Adrenal gland (tissue), 12 donors: ENCODE measurements around the gene BCL7A. TPM values are rescaled to one million over a fixed set of nuclear protein-coding genes. Genes with fewer than 3 reads are reported as not detected.

Source experiments
- DNase-seq, 7 donors: peaks; one replicate each; pipeline ENCODE4 v3.0.0-alpha.2; 2019 to 2020
- H3K27ac ChIP-seq, 5 donors: fragments of 200-600 bp; sonication (generic) in 4 of 5; 1 replicate in 3 of 5; 2 replicates in 2 of 5; pipeline versions ENCODE4 v1.5.1 to v1.8.0; 2016 to 2020; ENCODE audit warnings: mild to moderate bottlenecking in 1 of 5
- H3K27me3 ChIP-seq: fragments of 200-600 bp; 2 replicates; pipeline ENCODE4 v1.8.0; 2021
- H3K36me3 ChIP-seq, 2 donors: fragments of 200-600 bp; replicated peaks in 1 of 2; 1 replicate in 1 of 2; 2 replicates in 1 of 2; pipeline versions ENCODE4 v1.5.1 to v1.8.0; 2018 to 2022
- H3K4me1 ChIP-seq, 2 donors: fragments of 200-600 bp; replicated peaks in 1 of 2; 1 replicate in 1 of 2; 2 replicates in 1 of 2; pipeline versions ENCODE4 v1.5.1 to v1.8.0; 2018 to 2021
- H3K4me3 ChIP-seq, 4 donors: fragments of 200-600 bp; sonication (generic) in 3 of 4; one replicate each; pipeline ENCODE4 v1.5.1; 2016 to 2018
- H3K9me3 ChIP-seq, 3 donors: fragments of 200-600 bp; sonication (generic) in 1 of 3; replicated peaks in 1 of 3; 1 replicate in 2 of 3; 2 replicates in 1 of 3; pipeline versions ENCODE4 v1.5.1 to v1.8.0; 2016 to 2021
- CTCF ChIP-seq, 6 experiments: fragments of 450-650 bp in 4 of 6; fragments of 200-600 bp in 2 of 6; sonication (generic) in 1 of 6; IDR thresholded peaks; 1 replicate in 5 of 6; 2 replicates in 1 of 6; pipeline versions ENCODE4 v1.5.1 to v1.8.0; 2016 to 2021; ENCODE audit warnings: antibody characterized with exemption in 6 of 6, mild to moderate bottlenecking in 2 of 6, moderate library complexity in 1 of 6
- POLR2A ChIP-seq, 2 donors: fragments of 450-650 bp; IDR thresholded peaks; one replicate each; pipeline ENCODE4 v1.6.1; 2017; ENCODE audit warnings: antibody characterized with exemption in 2 of 2, mild to moderate bottlenecking in 2 of 2, moderate library complexity in 1 of 2
- WGBS, 4 donors: extraction: QIAGEN DNeasy Blood & Tissue Kit in 2 of 4; methylation state at CpG; one replicate each; pipeline versions ENCODE4 v1.1.5 to v1.1.7; 2013 to 2017; 5-methylcytosine and 5-hydroxymethylcytosine counted together
- intact Hi-C, 2 donors: fragments of 100-400 bp; cut with DNase I; formaldehyde crosslinking; loops; one replicate each; pipeline versions ENCODE4 v1.14.1 to v1.15.0; 2022 to 2023
- polyA plus RNA-seq, 3 donors: library from polyadenylated mRNA; stranded (reverse); fragments of 200-250 nt in 2 of 3; fragments of 350-450 nt in 1 of 3; fragmentation: Illumina TruSeq in 1 of 3; extraction: RNeasy Lipid Tissue Mini Kit (QIAGEN cat#74804) in 1 of 3; gene quantifications; one replicate each; pipeline ENCODE4 v1.2.3, GENCODE V29; 2013 to 2014
- total RNA-seq, 9 donors: library from RNA; depleted of rRNA in 4 of 9; stranded (reverse); fragments of >200 nt in 4 of 9; fragments of 120-200 nt in 1 of 9; fragmentation: NEBNext Ultra II Directional in 1 of 9; extraction: Animal tissue kit (Norgen Biotek cat#: 25700) in 1 of 9; gene quantifications; one replicate each; pipeline versions ENCODE4 v1.1.0 to v1.2.4, GENCODE V29; 2013 to 2023
- donor health status: healthy with polysubstance abuse.
- donor health status: Bipolar disorder and iron deficiency.
- donor health status: DM: yes; HTN: yes; CAD: no.
- donor health status: DM: no; HTN: no; CAD: no.
- donor health status: DM: no; HTN: no; CAD: no.
- donor health status: DM: yes; HTN: yes; CAD: no.

The BCL7A gene
- total and polyA plus RNA-seq, 12 donors, result 1.6 to 11.5 (median 5.0) TPM

- intact Hi-C loops, result no loop called here
- no peaks in the 10 kb centered on the region for H3K9me3 ChIP-seq
- H3K4me1 ChIP-seq, result peaks cover 23 to 80% of the 10 kb centered on the region in 2 donors
- H3K27ac ChIP-seq, result peak overlapping the region in 3 of 5 donors; percentile 12 to 45 (median 45)
- no peak for DNase-seq
- TF ChIP-seq POLR2A (IDR thresholded peaks at IDR 0.05) (no peak), CTCF (IDR thresholded peaks at IDR 0.05) (no peak)
- H3K4me3 ChIP-seq, result no peak overlapping the region
- H3K27me3 ChIP-seq, result no peaks in the 10 kb centered on the region
- WGBS, 4 donors, result 75 to 92% (median 81%) methylated on average over 15 to 17 of the region's 17 CpGs
- H3K36me3 ChIP-seq, result peaks cover 0 to 23% of the 10 kb centered on the region in 2 donors
Measured at GRCh38 chr12:122087431-122088178, 65.9 kb downstream of the BCL7A start.

GRCh38 chr12:122088179-122088810, 66.6 kb downstream of the BCL7A start:
- peak overlapping the region in 2 of 5 donors; percentile 45 for H3K27ac ChIP-seq

GRCh38 chr12:122089077-122089476, 67.4 kb downstream of the BCL7A start:
- Histone ChIP-seq H3K4me3 (no peak overlapping the region), H3K36me3 (peaks cover 0 to 23% of the 10 kb centered on the region in 2 donors), H3K4me1 (peaks cover 10 to 69% of the 10 kb centered on the region in 2 donors), H3K27me3 (no peaks in the 10 kb centered on the region), H3K9me3 (no peaks in the 10 kb centered on the region), H3K27ac (no peak overlapping the region)
- intact Hi-C loops, result no loop called here
- WGBS, 4 donors, result 72 to 94% (median 76%) methylated on average over 2 of the region's 2 CpGs
- no peak for TF ChIP-seq CTCF (IDR thresholded peaks at IDR 0.05)
- TF ChIP-seq POLR2A (IDR thresholded peaks at IDR 0.05), result no peak
- DNase-seq, result no peak

More at GRCh38 chr12:122088179-122088810, 66.6 kb downstream of the BCL7A start:
- no peaks in the 10 kb centered on the region for H3K27me3 ChIP-seq
- no peaks in the 10 kb centered on the region for H3K9me3 ChIP-seq
- DNase-seq, result no peak
- 68 to 88% (median 75%) methylated on average over 9 of the region's 9 CpGs for WGBS, 4 donors
- TF ChIP-seq POLR2A (IDR thresholded peaks at IDR 0.05) (no peak), CTCF (IDR thresholded peaks at IDR 0.05) (no peak)
- H3K4me1 ChIP-seq, result peaks cover 16 to 73% of the 10 kb centered on the region in 2 donors
- intact Hi-C loops, result no loop called here
- no peak overlapping the region for H3K4me3 ChIP-seq
- H3K36me3 ChIP-seq, result peaks cover 0 to 23% of the 10 kb centered on the region in 2 donors

- H3K36me3 ChIP-seq, result peaks cover 0 to 5% of the 10 kb centered on the region in 2 donors
- H3K27me3 ChIP-seq, result no peaks in the 10 kb centered on the region
- TF ChIP-seq CTCF (IDR thresholded peaks at IDR 0.05), result no peak
- no peak for TF ChIP-seq POLR2A (IDR thresholded peaks at IDR 0.05)
- H3K4me1 ChIP-seq, result peaks cover 14 to 73% of the 10 kb centered on the region in 2 donors
- DNase-seq, result peak in 2 of 7 donors; percentile 40
- H3K4me3 ChIP-seq, result peak overlapping the region in 1 of 4 donors; percentile 2
- 45 to 50% (median 46%) methylated on average over 7 of the region's 7 CpGs for WGBS, 4 donors
- H3K27ac ChIP-seq, result peak overlapping the region in 4 of 5 donors; percentile 5 to 74 (median 45)
- H3K9me3 ChIP-seq, result no peaks in the 10 kb centered on the region
- intact Hi-C loops, result no loop called here
Measured at GRCh38 chr12:122090759-122091515, 69.3 kb downstream of the BCL7A start.
